ENCODE data around the gene CCSAP.

DNA sequence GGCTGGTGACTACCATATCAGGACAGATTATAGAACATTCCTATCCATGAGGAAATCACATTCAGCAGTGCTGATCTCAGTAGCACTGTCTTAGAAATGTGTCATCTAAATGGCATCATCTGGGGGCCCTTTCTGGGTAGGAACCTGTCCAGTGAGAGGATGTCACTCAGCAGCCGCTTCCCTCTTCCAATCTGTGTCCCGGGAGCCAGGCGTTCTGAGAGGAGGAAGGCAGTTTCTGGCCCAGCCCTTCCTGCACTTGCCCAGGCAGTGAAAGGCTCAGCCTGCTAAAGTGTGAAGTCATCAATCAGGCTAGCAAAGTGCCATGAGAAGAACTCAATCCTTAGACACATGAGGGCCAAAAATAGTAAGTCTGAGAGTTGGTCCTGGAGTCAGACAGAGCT is 46.3 kb downstream of the CCSAP start:
- TF ChIP-seq POLR2A (IDR thresholded peaks at IDR 0.05) (no peak), POLR2AphosphoS5 (IDR thresholded peaks at IDR 0.05; ENCODE audit: insufficient read depth in 1 of 2, low read depth in 1 of 2) (no peak)
- TF ChIP-seq, protein P1, sequence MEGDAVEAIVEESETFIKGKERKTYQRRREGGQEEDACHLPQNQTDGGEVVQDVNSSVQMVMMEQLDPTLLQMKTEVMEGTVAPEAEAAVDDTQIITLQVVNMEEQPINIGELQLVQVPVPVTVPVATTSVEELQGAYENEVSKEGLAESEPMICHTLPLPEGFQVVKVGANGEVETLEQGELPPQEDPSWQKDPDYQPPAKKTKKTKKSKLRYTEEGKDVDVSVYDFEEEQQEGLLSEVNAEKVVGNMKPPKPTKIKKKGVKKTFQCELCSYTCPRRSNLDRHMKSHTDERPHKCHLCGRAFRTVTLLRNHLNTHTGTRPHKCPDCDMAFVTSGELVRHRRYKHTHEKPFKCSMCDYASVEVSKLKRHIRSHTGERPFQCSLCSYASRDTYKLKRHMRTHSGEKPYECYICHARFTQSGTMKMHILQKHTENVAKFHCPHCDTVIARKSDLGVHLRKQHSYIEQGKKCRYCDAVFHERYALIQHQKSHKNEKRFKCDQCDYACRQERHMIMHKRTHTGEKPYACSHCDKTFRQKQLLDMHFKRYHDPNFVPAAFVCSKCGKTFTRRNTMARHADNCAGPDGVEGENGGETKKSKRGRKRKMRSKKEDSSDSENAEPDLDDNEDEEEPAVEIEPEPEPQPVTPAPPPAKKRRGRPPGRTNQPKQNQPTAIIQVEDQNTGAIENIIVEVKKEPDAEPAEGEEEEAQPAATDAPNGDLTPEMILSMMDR (IDR thresholded peaks at IDR 0.05) = no peak
